Fibroblast of pulmonary artery (primary cell): Measurements from ENCODE around the gene RABL3.

Source experiments
- DNase-seq: peaks from one replicate; pipeline ENCODE4 v3.0.0-alpha.2; 2010; ENCODE audit warnings: low read depth
- H3K4me3 ChIP-seq: replicated peaks from 2 replicates; pipeline ENCODE4 v1.5.1; 2011; ENCODE audit warnings: low read depth, mild to moderate bottlenecking, control low read depth, low read length, moderate library complexity
- CTCF ChIP-seq: IDR thresholded peaks from 2 replicates; pipeline ENCODE4 v1.5.1; 2011; ENCODE audit warnings: mild to moderate bottlenecking, control low read depth, low read length, inconsistent platforms; ENCODE audit errors: missing control alignments

RABL3 gene

GRCh38 chr3:120661106-120661905 is 81.0 kb downstream of the RABL3 start:
- DNase-seq = peak; percentile 31
- no peak for TF ChIP-seq CTCF
- no peak overlapping the region for H3K4me3 ChIP-seq

GRCh38 chr3:120659834-120660233 is 82.5 kb downstream of the RABL3 start:
- DNase-seq = no peak
- no peak for TF ChIP-seq CTCF
- no peak overlapping the region for H3K4me3 ChIP-seq

DNA sequence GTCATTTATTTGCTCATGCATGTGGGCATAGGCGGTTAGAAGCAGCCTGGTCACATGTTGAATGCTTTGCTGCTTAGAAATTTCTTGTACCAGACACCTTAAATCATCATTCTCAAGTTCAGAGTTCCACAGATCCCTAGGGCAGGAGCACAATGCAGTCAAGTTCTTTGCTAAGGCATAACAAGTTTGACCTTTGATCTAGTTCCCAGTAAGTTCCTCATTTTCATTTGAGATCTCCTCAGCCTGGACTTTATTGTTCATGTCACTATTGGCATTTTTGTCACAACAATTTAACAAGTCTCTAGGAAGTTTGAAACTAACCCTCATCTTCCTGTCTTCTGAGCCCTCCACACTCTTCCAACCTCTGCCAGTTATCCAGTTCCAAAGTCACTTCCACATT is 83.0 kb downstream of the RABL3 start:
- TF ChIP-seq CTCF = no peak
- no peak for DNase-seq

DNA sequence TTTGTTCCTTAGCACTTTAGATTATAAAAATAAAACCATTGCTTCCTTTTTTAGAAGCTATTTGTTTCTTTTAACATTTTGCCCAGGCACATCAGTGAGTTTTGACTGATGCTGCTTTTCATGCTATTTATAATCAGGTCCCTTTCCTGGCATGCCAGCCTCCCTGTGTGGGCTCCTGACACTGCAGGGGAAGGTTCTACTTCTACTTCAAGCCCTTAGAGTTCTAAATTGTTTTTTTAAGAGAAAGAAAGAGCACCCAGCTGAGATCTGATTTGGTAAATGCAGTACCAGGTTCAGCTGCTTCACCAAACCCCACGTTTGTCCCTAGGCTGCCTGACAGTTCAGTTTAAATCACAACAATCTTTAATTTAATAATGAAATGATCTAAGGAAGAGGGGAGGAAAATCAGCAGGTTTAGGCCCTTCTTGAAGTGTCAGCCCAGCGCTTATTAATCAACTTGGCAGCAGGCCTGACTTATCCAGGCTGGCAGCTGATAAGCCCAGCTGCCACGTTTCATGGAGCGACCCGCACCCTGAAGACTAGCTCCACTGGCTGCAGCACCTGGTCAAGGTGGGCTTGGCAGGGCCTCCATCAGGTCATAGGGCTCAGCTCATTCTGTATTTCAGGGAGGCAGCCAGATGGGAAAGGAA is 89.3 kb downstream of the RABL3 start:
- TF ChIP-seq CTCF = no peak
- no peak overlapping the region for H3K4me3 ChIP-seq
- DNase-seq = no peak

More for the DNA sequence above, 83.0 kb downstream of the RABL3 start:
- no peak overlapping the region for H3K4me3 ChIP-seq

- no peak for TF ChIP-seq CTCF
Measured at GRCh38 chr3:120652281-120652680, 90.0 kb downstream of the RABL3 start.

GRCh38 chr3:120650311-120650710 is 92.0 kb downstream of the RABL3 start:
- no peak for DNase-seq

More at GRCh38 chr3:120652281-120652680, 90.0 kb downstream of the RABL3 start:
- no peak overlapping the region for H3K4me3 ChIP-seq
- DNase-seq = no peak

More at GRCh38 chr3:120650311-120650710, 92.0 kb downstream of the RABL3 start:
- no peak overlapping the region for H3K4me3 ChIP-seq
- TF ChIP-seq CTCF = no peak
